HEK293 (cell line): ENCODE data around the gene ABCB10.

Source experiments
- CTCF ChIA-PET: fragments of 350-600 bp; formaldehyde crosslinking; extraction: SDS; loops from one replicate; lab custom pipeline; 2021; ENCODE audit warnings: antibody characterized with exemption; lab: Yijun Ruan, JAX
- POLR2A ChIA-PET: fragments of 300-600 bp; formaldehyde crosslinking; extraction: SDS; loops from one replicate; lab custom pipeline; 2020; ENCODE audit warnings: antibody characterized with exemption, inconsistent platforms; lab: Yijun Ruan, JAX
- H3K27ac ChIP-seq: fragments of 200-500 bp; sonication (Bioruptor generic); 2 replicates; pipeline ENCODE4 v1.5.1; 2014; ENCODE audit warnings: low read depth, low read length, control low read depth, inconsistent platforms; ENCODE audit errors: extremely low read depth
- H3K36me3 ChIP-seq, 2 experiments: fragments of 200-500 bp in 1 of 2; sonication (Bioruptor generic) in 1 of 2; 1 replicate in 1 of 2; 2 replicates in 1 of 2; pipeline ENCODE4 v1.5.1; 2014 to 2017; ENCODE audit warnings: inconsistent platforms in 2 of 2, low read length in 2 of 2; ENCODE audit not compliant: control insufficient read depth in 2 of 2, insufficient read depth in 1 of 2
- H3K4me1 ChIP-seq: fragments of 200-500 bp; sonication (Bioruptor generic); 2 replicates; pipeline ENCODE4 v1.5.1; 2014; ENCODE audit warnings: mild to moderate bottlenecking, low read length, inconsistent platforms; ENCODE audit not compliant: control insufficient read depth, insufficient read depth
- H3K4me3 ChIP-seq: 2 replicates; pipeline ENCODE4 v1.5.1; 2011; ENCODE audit warnings: low read depth, mild to moderate bottlenecking, control low read depth, low read length, moderate library complexity
- H3K9me3 ChIP-seq: fragments of 200-500 bp; sonication (Bioruptor generic); 2 replicates; pipeline ENCODE4 v1.5.1; 2014; ENCODE audit warnings: low read depth, low read length, inconsistent platforms; ENCODE audit not compliant: control insufficient read depth, insufficient read depth
- BCL6B ChIP-seq: fragments of 450-650 bp; formaldehyde crosslinking; IDR thresholded peaks from 2 replicates; pipeline ENCODE4 v1.5.1; 2017; ENCODE audit warnings: missing biosample characterization, missing genetic modification characterization
- CTCF ChIP-seq: fragments of 450-650 bp; formaldehyde crosslinking; IDR thresholded peaks from 2 replicates; pipeline ENCODE4 v1.5.1; 2016; ENCODE audit warnings: missing biosample characterization, missing genetic modification characterization
- EGR2 ChIP-seq: fragments of 450-650 bp; formaldehyde crosslinking; IDR thresholded peaks from 2 replicates; pipeline ENCODE4 v1.5.1; 2016; ENCODE audit warnings: low read depth, missing biosample characterization, missing genetic modification characterization
- PRDM1 ChIP-seq: fragments of 450-650 bp; formaldehyde crosslinking; IDR thresholded peaks from 2 replicates; pipeline ENCODE4; 2016; ENCODE audit warnings: missing biosample characterization, missing genetic modification characterization
- ZBTB17 ChIP-seq: fragments of 450-650 bp; formaldehyde crosslinking; IDR thresholded peaks from 2 replicates; pipeline ENCODE4 v1.5.1; 2016; ENCODE audit warnings: missing biosample characterization, missing genetic modification characterization
- ZBTB26 ChIP-seq: fragments of 450-650 bp; formaldehyde crosslinking; optimal IDR thresholded peaks from 2 replicates; pipeline ENCODE3; 2016; ENCODE audit warnings: missing biosample characterization, mild to moderate bottlenecking, missing genetic modification characterization
- ZBTB48 ChIP-seq: fragments of 450-650 bp; formaldehyde crosslinking; IDR thresholded peaks from 2 replicates; pipeline ENCODE4 v1.5.1; 2016; ENCODE audit warnings: missing biosample characterization, missing genetic modification characterization
- ZBTB7A ChIP-seq: fragments of 450-650 bp; formaldehyde crosslinking; IDR thresholded peaks from 2 replicates; pipeline ENCODE4 v1.5.1; 2016; ENCODE audit warnings: low read depth, missing biosample characterization, missing genetic modification characterization
- ZNF138 ChIP-seq: fragments of 450-650 bp; formaldehyde crosslinking; IDR thresholded peaks from 2 replicates; pipeline ENCODE4 v1.5.1; 2016; ENCODE audit warnings: missing biosample characterization, missing genetic modification characterization, borderline replicate concordance
- ZNF146 ChIP-seq: fragments of 450-650 bp; formaldehyde crosslinking; IDR thresholded peaks from 2 replicates; pipeline ENCODE4 v1.5.1; 2016; ENCODE audit warnings: missing biosample characterization, missing genetic modification characterization
- ZNF169 ChIP-seq: fragments of 450-650 bp; formaldehyde crosslinking; IDR thresholded peaks from 2 replicates; pipeline ENCODE4 v1.5.1; 2016; ENCODE audit warnings: missing biosample characterization, missing genetic modification characterization
- ZNF19 ChIP-seq: fragments of 450-650 bp; formaldehyde crosslinking; IDR thresholded peaks from 2 replicates; pipeline ENCODE4; 2016; ENCODE audit warnings: missing biosample characterization, missing genetic modification characterization, low read depth
- ZNF2 ChIP-seq: fragments of 450-650 bp; formaldehyde crosslinking; IDR thresholded peaks from 2 replicates; pipeline ENCODE4 v1.5.1; 2016; ENCODE audit warnings: missing biosample characterization, missing genetic modification characterization
- ZNF214 ChIP-seq: fragments of 450-650 bp; formaldehyde crosslinking; IDR thresholded peaks from 2 replicates; pipeline ENCODE4 v1.5.1; 2017; ENCODE audit warnings: missing biosample characterization, mild to moderate bottlenecking, missing genetic modification characterization, borderline replicate concordance
- ZNF335 ChIP-seq: fragments of 450-650 bp; formaldehyde crosslinking; conservative IDR thresholded peaks from 2 replicates; pipeline ENCODE4 v1.5.1; 2016; ENCODE audit warnings: missing biosample characterization, missing genetic modification characterization
- ZNF473 ChIP-seq: fragments of 450-650 bp; formaldehyde crosslinking; IDR thresholded peaks from 2 replicates; pipeline ENCODE4 v1.5.1; 2017; ENCODE audit warnings: missing biosample characterization, missing genetic modification characterization
- ZNF488 ChIP-seq: fragments of 450-650 bp; formaldehyde crosslinking; IDR thresholded peaks from 2 replicates; pipeline ENCODE4 v1.5.1; 2016; ENCODE audit warnings: missing biosample characterization, missing genetic modification characterization
- ZNF501 ChIP-seq: fragments of 450-650 bp; formaldehyde crosslinking; IDR thresholded peaks from 2 replicates; pipeline ENCODE4 v1.5.1; 2016; ENCODE audit warnings: missing biosample characterization, missing genetic modification characterization
- ZNF518A ChIP-seq: fragments of 450-650 bp; formaldehyde crosslinking; conservative IDR thresholded peaks from 2 replicates; pipeline ENCODE4 v1.5.1; 2016; ENCODE audit warnings: low read depth, missing biosample characterization, missing genetic modification characterization
- ZNF529 ChIP-seq: fragments of 450-650 bp; formaldehyde crosslinking; IDR thresholded peaks from 2 replicates; pipeline ENCODE4 v1.5.1; 2017; ENCODE audit warnings: missing genetic modification characterization, missing biosample characterization; ENCODE audit not compliant: insufficient replicate concordance
- ZNF600 ChIP-seq: fragments of 450-650 bp; formaldehyde crosslinking; IDR thresholded peaks from 2 replicates; pipeline ENCODE4 v1.5.1; 2016; ENCODE audit warnings: missing biosample characterization, missing genetic modification characterization
- ZNF610 ChIP-seq: fragments of 450-650 bp; formaldehyde crosslinking; IDR thresholded peaks from 2 replicates; pipeline ENCODE4 v1.5.1; 2016; ENCODE audit warnings: missing biosample characterization, missing genetic modification characterization, borderline replicate concordance
- ZNF626 ChIP-seq: fragments of 450-650 bp; sonication (Bioruptor Pico); formaldehyde crosslinking; IDR thresholded peaks from 2 replicates; pipeline ENCODE4 v1.5.1; 2018; ENCODE audit warnings: missing biosample characterization, missing genetic modification characterization, inconsistent platforms
- ZNF654 ChIP-seq: fragments of 450-650 bp; formaldehyde crosslinking; IDR thresholded peaks from 2 replicates; pipeline ENCODE4 v1.5.1; 2016; ENCODE audit warnings: low read depth, missing biosample characterization, missing genetic modification characterization
- ZNF707 ChIP-seq: fragments of 450-650 bp; formaldehyde crosslinking; IDR thresholded peaks from 2 replicates; pipeline ENCODE4 v1.5.1; 2016; ENCODE audit warnings: missing biosample characterization, missing genetic modification characterization
- ZNF777 ChIP-seq: fragments of 450-650 bp; formaldehyde crosslinking; IDR thresholded peaks from 2 replicates; pipeline ENCODE4 v1.5.1; 2017; ENCODE audit warnings: missing biosample characterization, missing genetic modification characterization, borderline replicate concordance
- ZNF785 ChIP-seq: fragments of 450-650 bp; formaldehyde crosslinking; IDR thresholded peaks from 2 replicates; pipeline ENCODE4 v1.5.1; 2016; ENCODE audit warnings: missing biosample characterization, missing genetic modification characterization
- ZSCAN30 ChIP-seq: fragments of 450-650 bp; IDR thresholded peaks from 2 replicates; pipeline ENCODE4 v1.5.1; 2018; ENCODE audit warnings: missing biosample characterization, mild to moderate bottlenecking, missing genetic modification characterization, moderate library complexity

The ABCB10 gene

GRCh38 chr1:229514578-229515275 lies 43.8 kb downstream of the ABCB10 start:
- Histone ChIP-seq H3K4me1 (no peaks in the 10 kb centered on the region), H3K4me3 (no peak overlapping the region), H3K27ac (no peak overlapping the region), H3K36me3 (peaks cover 6 to 9% of the 10 kb centered on the region in 2 experiments), H3K9me3 (no peaks in the 10 kb centered on the region)
- ChIA-PET CTCF (interaction anchor here (0.5 to 4.1 kb wide), 22 partner anchors 10 to 1005 kb away, joined by 3 to 27 read pairs (median 4); partner anchors contain the start of gene URB2), POLR2A (interaction anchor here (0.6 kb wide), 1 partner anchor 9 kb away, joined by 3 read pairs; no protein-coding TSS in a partner anchor)
- TF ChIP-seq ZNF214: no peak
- no peak for TF ChIP-seq ZBTB7A
- TF ChIP-seq CTCF: peak; percentile 81
- peak; percentile 61; the same call in 1 of the 2 replicates for TF ChIP-seq ZNF2 (tag by site-specific recombination)
- TF ChIP-seq ZNF138 (tag by site-specific recombination): no peak
- TF ChIP-seq ZBTB48 (tag by site-specific recombination): no peak
- no peak for TF ChIP-seq ZNF488 (tag by site-specific recombination)
- TF ChIP-seq ZBTB17 (tag by site-specific recombination): peak; percentile 64; the same call in 1 of the 2 replicates
- no peak for TF ChIP-seq ZNF529
- TF ChIP-seq ZNF146 (tag by site-specific recombination): no peak
- 0 out of 2 replicates have a peak, but pooled peaks have one; percentile 2 for TF ChIP-seq ZNF501 (tag by site-specific recombination)
- peak; percentile 99 for TF ChIP-seq ZNF600 (tag by site-specific recombination)
- TF ChIP-seq ZNF473 (tag by site-specific recombination): no peak
- TF ChIP-seq ZNF707 (tag by site-specific recombination): no peak
- TF ChIP-seq ZBTB26 (tag by site-specific recombination): no peak
- no peak for TF ChIP-seq EGR2 (tag by site-specific recombination)
- TF ChIP-seq ZNF610: no peak
- TF ChIP-seq ZNF518A: no peak
- no peak for TF ChIP-seq ZNF626 (tag by site-specific recombination)
- TF ChIP-seq ZNF169 (tag by site-specific recombination): no peak
- TF ChIP-seq BCL6B (tag by site-specific recombination): peak; percentile 98
- peak; percentile 71; the same call in 1 of the 2 replicates for TF ChIP-seq ZNF654 (tag by site-specific recombination)
- peak; percentile 76 for TF ChIP-seq ZNF335 (tag by site-specific recombination)
- TF ChIP-seq ZNF19: no peak
- TF ChIP-seq ZSCAN30 (tag by site-specific recombination): peak; percentile 57; the same call in 1 of the 2 replicates
- TF ChIP-seq ZNF777: no peak
- no peak for TF ChIP-seq ZNF785 (tag by site-specific recombination)
- peak; percentile 80 for TF ChIP-seq PRDM1 (tag by site-specific recombination)
